ENCODE measurements around the gene MRNIP.
A peak's percentile ranks its signal among the peaks of the same experiment; 100 is the strongest.
"Not testable (repeated sequence)": the region's sequence is repeated elsewhere in the genome, so short reads cannot be mapped to it uniquely, and the experiment has no call there.

The MRNIP gene

DNA sequence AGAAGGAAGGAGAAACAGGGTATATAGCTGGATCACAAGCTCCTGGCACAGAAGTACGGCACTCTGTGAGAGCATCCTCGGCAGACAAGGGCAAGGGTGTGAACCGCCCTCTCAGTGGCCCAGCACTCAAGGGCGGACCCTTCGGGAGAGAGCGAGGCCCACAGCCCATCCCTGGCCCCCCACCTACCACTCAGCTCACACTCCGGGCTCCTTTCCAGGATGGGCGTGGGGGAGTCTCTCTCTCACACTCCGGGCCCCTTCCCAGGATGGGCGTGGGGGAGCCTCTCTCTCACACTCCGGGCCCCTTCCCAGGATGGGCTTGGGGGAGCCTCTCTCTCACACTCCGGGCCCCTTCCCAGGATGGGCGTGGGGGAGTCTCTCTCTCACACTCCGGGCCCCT lies 12.9 kb upstream of the MRNIP start:
- DNase-seq (ENCODE audit: low spot score) = not testable (repeated sequence)

DNA sequence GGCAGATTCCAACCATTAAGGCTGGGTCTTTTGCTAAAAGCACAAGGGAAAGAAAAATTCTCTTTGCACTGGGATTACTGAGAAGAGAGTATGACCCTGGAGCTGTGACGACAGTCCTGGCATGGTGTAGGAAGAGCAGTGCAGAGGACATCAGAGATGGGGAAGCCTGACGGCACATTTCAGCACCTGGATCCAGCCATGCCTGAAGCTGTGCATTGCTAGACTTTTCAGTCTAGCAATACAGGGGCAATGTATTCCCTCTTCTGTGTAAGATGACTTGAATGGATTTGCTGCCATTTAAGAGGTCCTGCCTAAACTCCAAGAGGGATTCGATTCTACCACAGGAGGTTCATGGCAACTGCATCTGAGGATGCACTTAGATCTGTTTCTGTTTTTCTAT lies 12.3 kb upstream of the MRNIP start:
- no peak for DNase-seq (ENCODE audit: low spot score)

DNA sequence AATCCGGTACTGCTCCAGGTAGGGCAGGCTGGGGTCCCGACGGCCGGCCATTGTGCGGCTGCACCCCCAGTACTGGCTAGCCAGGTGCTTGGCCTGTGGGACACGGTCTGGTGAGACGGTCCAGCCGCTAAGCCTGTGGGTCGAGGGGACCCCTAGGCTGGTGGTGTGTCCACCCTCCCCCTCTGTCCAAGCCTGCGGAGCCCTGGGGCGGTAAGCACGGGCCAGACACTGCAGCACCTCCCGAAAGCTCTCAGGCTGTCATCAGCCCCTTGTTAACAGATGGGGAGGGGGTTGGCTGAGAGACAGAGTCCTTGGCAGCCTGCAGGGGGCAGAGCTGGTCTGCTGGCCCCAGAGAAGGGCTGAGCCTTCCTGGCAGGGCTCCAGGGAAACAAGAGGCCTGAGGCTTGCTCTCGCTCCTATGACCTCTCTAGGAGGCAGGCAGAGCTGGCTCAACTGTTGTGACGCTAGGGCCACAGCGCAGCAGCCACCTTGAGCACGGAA lies 11.8 kb upstream of the MRNIP start:
- DNase-seq (ENCODE audit: low spot score) = peak; percentile 36

DNA sequence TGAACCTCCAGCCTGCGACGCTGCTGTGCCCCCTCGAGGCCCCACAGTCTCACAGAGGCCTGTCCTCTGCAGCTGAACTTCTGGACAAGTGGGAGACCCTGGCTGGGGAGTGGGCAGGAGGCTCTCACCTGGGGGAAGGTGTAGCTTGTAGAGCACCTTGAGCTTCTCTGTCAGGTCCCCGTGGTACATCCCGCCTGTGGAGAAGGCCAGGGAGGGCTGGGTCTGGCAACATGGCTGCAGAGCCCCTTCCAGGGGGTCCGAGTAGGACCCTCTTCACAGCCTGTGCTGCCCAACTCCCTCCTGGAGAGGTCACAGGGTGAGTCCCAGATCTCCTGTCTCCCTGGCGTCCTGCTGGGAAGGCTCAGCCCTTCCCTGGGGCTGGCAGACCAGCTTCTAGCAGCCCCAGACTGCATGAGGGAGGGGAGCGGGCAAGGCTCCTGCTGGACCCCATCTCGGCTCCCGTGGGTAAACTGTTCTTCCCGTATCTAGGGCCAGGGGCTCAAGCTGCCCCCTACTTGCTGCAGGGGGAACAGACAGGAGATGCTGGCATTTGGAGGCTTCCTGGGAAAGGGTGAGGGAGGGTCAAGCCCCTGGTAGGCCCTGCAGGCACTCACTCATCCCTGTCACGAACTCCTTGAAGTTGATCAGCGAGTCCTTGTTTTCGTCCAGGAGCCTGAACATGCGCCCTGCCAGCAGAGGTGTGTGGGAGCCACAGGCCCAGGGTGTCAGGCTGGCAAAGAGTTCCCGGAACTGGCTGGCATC lies 11.2 kb upstream of the MRNIP start:
- peak; percentile 18 for DNase-seq (ENCODE audit: low spot score)

DNA sequence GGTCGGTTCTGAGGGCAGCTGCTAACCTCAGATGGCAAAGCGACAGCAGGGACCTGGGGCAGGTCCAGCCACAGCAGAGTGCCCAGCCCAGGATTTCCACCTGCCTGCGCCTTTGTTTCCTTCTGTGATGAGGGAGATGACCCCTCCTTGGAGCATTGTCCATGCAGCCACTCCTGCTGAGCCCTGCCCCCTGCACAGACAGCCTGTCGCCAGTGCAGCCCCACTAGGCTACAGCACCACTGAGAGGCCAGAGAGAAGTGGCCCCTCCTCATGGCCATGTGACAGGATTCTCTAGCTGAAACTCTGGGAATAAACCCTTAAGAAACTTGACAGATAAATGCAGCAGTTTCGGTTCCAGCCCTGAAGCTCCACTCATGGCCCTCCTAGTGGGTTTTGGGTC lies 10.5 kb upstream of the MRNIP start:
- no peak for DNase-seq (ENCODE audit: low spot score)

DNA sequence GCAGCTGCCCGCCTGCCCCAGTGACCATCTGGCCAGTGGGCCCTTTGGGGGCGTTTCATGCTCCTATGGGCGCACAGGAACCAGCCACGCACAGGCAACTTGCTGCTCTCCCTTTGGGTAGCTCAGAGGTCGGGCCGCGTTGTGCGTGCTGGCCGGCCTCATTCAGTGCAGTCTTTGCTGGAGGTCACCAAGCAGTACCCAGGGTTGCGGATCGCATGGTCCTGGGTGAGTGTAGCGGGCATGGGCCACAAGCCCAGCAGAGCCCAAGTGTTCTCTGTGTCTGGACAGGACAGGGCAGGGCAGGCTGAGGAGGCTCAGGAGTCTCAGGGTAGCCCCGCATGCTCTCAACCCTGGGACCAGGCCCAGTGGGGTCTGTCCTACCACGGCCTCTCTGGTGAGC lies 9.9 kb upstream of the MRNIP start:
- no peak for DNase-seq (ENCODE audit: low spot score)

DNA sequence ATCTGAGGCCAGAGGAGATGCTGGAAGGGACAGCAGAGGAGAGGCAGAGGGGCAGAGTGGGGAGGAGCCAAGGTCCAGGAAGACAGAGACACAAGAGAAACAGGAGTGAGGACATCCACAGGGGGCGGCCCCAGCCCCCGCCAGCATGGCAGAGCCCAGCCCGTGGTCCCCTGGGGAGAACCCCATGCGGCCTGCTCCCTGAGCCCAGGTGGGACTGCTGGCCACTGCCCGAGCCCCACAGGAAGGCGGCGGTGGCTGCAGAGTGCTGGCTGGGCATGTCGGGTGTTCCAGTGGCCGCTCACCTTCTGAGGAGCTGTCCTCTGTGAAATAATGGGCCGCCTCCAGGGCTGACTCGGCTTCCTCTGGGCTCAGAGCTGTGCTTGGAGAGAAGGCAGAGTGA lies 8.9 kb upstream of the MRNIP start:
- no peak for DNase-seq (ENCODE audit: low spot score)

DNA sequence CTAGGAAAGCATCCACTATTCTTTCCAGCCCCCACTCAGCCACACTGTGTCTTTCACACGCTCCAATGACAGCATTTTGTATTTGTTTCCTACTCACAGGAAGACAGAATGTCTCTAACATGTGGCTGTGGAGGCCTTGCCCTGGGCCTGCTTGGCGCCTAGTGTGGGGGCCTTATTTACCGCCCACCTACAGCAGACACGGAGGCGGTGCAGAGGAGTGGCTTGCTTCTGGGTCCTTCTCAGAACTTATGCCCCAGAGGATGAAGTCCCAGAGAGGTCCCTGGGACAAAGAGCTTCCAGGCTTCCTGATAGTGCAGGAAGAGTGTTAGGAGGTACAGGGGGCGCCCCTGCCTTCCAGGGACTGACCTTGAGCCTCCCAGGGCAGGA lies 8.5 kb upstream of the MRNIP start:
- no peak for DNase-seq (ENCODE audit: low spot score)

DNA sequence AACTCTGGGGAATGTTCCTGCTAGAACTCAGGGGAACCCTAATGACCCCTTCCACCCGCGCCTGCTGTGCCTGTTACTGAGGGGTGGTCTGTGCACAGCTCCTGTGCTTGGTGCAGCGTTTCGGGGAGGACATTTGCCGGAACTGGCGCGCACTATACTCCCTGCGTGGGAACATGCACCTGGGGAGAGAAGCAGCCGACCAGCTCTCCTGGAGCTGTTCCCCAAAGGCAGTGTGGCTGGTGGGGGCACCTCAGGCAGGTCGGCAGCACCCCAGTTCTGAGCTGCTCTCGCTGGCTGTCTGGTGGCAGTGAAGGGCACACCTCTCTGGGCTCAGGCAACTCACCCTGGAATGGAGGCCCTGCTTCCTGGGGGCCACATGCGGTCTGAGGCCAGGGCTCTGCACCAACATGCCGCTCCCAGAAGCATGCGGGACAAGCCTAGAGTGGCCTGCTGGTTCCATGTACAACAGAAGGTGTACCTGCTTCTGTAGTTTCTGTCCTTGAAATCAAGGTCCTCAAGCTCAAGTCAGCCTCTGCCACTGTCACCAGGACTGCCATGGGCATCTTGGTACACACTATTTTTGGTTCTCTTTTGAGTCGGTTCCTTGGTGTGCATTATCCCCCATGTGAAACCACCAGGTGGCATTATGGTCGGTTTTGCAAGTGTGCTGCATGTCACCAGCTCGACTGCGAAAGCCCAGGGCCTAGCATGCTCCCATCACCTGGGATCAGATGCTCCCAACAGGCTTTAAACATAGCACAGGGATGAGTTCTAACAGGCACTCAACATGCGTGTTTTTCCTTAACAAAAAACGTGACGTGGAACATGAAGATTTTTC lies 7.8 kb upstream of the MRNIP start:
- DNase-seq (ENCODE audit: low spot score) = no peak

DNA sequence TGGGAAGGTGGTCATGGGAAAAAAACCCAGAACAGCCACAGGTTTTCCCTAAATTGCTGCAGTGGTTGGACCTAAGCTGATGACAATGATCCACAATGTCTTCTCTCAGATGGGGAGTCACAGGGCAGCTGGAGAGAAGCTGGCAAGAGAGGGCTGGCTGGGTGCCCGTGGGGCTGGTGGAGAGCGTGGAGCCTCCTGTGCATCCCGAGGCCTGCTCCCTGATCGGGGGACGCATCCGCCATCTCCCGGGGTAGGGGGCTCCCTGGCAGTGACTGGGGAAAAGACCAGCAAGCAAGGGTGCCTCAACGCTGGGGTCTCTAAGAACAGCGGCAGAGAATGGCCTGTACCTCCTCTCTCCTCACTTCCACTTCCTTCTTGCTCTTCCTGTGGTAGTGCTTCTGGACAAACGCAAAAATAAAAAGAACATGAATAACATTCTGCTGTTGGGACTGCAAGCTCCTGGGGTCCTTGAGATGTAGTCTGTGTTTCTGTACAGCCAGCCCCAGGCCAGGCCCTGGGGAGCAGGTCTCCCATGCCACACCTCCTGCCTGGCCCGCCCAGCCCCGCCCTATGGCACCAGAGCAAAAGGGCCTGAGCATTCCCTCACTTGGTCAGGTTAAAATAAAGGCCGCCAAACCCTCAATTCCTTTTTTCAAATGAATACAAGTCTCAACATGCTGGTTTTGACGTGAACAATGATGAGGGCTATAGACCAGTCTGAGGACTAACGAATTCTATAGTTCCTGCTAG lies 7.0 kb upstream of the MRNIP start:
- no peak for DNase-seq (ENCODE audit: low spot score)

DNA sequence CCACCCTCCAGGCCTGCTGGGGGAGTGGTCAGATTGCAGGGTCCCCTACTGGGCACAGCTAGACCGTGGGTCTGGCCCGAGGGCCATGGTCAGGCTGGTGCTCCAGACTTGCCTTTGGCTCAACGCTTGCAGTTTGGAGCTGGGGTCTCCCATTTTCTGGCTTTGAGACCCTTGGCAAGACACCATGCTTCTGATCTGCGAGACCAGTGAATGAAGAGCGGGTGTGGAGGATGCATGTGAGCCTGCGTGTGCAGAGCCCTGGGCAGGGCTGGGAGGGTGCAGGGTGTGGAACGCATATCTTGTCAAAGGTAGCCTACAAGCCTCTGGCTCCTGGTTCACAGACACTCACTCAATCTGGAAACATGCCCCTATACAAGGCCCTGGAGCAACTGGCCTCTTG lies 6.1 kb upstream of the MRNIP start:
- no peak for DNase-seq (ENCODE audit: low spot score)

DNA sequence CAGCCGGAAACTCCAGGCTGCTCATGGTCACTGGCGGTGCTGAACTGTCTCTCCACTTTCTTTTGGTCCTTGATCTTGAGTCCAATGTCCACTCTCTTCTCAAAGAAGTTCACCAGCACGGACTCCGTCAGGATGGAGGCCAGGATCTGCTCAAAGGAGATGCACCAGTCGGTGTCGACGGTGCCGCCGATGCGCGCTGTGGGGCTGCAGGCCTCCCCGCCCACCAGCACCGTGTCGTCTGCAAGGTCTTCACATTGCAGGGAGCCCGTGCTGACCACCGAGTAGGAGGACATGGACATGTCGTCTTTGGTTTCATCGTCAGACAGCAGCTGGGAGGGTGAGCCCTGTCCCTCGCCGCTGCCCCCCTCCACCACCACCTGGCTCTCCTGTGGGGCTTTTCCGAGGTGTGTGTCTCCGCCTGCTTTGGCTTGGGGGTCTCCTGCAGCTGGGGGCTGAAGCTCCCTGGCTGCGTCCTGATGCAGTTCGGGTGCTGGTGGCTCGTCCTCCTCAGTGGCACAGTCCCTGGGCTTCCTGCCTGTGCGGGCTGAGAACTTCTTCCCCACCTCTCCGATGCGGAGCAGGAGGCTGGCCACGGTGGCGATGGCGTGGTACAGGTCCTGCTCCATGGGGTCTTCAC lies 5.0 kb upstream of the MRNIP start:
- no peak for DNase-seq (ENCODE audit: low spot score)

DNA sequence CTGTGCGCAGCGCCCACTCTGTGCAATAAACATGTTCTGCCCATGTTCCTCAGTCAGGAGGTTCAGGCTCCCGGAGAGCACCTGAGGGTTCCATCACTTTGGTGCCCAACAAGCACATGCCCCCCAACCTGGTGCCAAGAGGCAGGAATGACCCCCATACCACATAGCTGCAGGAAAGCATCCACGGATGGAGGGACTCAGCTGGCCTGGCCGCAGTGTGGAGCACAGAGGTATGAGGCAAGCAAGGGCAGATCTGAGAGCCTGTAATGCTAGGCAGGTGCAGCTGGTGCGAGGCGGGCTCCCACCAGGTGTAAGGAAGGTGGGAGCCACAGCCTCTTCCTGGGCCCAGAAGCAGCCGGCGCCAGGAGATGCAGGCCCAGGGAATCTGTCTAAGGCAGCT lies 4.3 kb upstream of the MRNIP start:
- no peak for DNase-seq (ENCODE audit: low spot score)

DNA sequence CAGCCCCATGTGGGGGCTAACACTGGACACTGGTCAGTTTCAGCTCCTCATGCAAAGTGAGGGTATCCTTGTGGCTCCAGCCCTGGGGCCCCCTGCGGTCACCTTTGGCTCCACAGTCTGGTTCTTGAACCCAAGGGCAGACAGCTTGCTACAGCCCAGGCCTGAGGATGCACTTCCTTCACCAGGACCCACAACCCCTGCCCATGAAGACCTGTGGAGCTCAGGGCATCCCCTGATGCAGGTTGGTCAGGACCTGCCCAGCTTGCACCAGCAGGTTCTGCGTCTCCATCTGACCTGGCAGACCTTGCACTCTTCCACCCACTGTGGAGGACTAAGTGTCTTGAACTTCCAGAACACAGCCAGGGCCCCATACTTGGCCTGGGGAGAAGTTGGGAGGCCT lies 3.7 kb upstream of the MRNIP start:
- DNase-seq (ENCODE audit: low spot score) = no peak

DNA sequence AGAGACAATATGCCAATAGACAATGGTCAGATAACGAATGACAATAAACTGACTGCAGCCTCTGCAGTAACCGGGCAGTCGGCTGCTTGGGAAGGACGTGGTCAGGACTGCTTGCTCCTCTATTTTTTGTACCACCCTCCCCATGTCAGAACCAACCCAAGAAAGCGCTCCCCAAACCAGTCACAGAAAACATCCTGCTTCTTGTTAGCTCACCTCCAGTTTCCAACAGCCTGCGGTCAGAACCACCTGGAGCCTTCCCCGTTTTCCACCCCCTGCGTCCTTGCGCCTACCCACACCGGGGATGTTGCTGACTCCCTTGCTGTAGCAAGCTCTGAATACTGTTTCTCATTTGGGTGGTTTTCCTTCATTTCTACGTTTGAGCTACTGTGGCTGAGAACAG lies 1.7 kb upstream of the MRNIP start:
- DNase-seq (ENCODE audit: low spot score) = no peak

DNA sequence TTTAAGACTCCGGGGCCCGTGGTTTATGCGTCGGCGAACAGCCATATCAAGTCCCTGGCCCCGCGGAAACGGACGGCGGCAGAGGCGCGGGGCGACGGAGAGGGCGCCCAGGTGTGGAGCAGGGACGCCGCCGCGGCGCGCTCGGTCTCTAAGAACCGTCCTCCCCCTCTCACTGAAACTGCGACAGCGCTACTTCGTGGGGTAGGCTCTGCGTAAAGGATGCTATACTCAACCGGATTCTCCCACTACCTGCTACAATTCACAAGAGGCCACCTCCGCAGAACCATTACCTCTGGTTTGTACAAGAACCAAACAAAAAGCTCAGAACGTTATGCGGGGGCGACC lies 404 bp downstream of the MRNIP start:
- DNase-seq (ENCODE audit: low spot score) = peak; percentile 76

DNA sequence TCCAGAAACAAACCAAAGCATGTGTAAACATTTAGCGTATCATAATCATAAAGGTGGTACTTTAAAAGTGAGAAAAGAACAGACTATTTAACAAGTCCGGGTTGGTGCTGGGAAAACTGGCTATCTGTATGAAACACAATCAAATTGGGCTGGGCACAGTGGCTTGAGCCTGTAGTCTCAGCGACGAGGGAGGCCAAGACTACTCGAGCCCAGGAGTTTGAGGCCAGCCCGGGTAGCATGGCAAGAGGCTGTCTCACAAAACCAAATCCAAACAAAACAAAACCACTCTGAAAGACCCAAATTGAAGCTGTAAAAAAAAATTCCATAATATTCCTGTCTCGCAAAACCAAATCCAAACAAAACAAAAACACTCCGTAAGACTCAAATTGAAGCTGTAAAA lies 4.3 kb downstream of the MRNIP start:
- no peak for DNase-seq (ENCODE audit: low spot score)

DNA sequence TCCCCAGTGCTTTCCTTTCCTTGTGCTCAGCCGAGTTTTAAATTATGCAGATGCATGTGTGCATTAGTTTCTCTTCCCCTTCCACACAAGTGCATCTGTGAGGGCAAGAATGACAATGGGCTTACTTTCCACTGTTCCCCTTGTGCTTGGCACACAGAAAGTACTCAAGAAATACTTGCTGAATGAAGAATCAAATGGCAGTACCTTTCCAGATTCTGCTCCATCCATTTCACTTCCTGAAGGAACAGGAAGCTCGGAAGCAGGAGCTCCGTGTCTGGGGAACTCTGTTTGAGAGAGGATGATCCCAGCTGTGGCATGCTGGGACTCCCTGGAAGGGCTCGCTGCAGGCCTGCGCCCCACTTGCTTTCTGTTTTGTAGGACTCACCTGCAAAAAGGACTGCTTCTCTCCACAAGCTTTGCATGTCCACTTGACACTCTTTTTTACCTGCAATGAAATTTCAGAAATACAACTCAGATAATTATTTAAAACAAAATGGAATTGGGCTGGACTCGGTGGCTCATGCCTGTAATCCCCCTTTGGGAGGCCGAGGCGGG lies 5.5 kb downstream of the MRNIP start:
- no peak for DNase-seq (ENCODE audit: low spot score)

DNA sequence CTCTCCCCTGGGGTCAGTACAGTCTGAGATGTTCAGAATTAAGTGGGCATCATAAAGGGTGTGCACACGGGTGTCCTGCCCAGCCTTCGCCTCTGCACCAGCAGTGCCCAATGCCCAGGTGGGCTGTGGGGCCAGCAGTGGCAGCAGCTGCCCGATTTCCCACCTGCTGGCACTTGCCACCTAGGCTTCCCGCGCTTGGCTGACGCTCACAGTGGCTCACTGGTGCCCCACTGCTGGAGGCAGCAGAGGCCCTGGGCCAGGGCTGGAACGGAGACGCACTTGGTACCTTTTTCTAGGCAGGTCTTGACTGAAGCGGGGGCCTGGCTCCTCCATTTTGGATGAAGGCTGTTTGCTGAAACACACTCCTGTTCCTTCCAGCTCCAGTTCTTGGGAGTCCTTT lies 17.0 kb downstream of the MRNIP start:
- no peak for DNase-seq (ENCODE audit: low spot score)

DNA sequence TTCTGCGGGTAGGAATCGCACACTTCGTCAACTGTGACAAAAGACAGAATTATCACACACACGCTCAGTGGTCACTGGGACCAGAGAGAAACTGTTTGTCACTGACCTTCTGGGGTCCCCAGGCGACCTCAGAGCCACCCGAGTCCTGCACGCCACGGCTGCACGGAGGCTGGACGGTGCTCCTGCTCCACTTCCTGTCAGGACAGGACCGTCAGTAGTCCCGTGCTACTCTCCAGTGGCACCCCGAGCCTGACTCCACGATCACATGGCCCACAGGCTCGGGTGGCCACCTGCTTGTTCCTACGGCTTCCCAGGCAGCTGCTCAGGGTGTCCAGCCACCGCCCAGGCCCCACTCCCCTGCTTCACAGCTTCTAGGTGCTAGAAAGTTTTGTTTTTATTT lies 17.9 kb downstream of the MRNIP start:
- no peak for DNase-seq (ENCODE audit: low spot score)

DNA sequence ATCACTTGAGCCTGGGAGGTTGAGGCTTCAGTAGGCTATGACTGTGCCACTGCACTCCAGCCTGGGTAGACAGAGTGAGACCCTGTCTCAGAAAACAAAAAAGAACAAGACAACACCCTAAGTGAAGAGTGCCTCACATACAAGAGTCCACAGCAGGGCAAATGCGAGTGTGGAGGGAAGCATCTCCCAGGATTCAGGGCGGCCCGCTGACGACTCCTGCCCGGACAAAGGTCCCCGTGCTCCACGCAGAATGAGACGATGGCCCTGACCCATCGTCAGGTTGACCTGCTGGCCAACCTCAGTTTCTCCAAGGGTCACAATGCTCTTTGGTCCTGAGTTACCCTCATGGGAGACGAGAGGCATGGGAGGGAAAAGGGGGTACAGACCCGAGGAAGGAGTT lies 18.3 kb downstream of the MRNIP start:
- DNase-seq (ENCODE audit: low spot score) = no peak
